C4-2B (cell line): Measurements from ENCODE around the gene PPME1.

Source experiments
- ZFX ChIP-seq: fragments of 450-650 bp; IDR thresholded peaks from 2 replicates; pipeline ENCODE4 v1.6.1; 2017
- TF ChIP-seq, protein P1 (sequence below): fragments of 450-650 bp; conservative IDR thresholded peaks from 2 replicates; pipeline ENCODE4 v1.5.1; 2017; ENCODE audit warnings: mild to moderate bottlenecking

DNA sequence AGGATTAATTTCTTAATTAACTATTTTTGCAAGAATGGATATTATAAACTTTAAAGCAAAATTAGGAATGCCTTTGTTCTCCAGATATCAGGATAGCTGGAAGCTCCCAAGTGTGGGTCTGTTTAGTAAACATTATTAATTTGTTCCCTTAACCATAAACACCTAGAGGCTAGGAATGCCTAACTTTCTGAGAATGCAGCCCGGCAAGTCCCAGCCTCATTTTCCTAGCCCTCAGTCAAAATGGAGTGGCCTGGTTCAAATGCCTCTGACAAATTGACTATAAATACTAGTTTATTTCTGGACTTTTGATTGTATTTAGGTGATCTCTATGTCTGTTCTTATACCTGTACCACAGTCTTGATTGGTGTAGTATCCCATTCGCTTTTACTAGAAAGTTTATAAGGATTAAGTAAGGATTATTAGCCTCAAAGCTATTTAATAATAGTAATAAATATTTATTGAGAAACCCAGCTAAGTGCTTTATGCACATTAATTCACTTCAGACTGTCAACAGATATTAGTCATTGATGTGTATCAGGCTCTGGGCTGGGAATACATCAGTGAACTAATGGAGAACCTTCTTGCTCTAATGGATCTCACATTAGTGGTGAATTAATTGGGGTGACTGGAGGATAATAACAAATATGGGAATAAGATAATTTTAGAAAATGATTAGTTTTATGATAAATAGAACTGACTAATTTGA, 25.8 kb downstream of the PPME1 start:
- TF ChIP-seq, protein P1, sequence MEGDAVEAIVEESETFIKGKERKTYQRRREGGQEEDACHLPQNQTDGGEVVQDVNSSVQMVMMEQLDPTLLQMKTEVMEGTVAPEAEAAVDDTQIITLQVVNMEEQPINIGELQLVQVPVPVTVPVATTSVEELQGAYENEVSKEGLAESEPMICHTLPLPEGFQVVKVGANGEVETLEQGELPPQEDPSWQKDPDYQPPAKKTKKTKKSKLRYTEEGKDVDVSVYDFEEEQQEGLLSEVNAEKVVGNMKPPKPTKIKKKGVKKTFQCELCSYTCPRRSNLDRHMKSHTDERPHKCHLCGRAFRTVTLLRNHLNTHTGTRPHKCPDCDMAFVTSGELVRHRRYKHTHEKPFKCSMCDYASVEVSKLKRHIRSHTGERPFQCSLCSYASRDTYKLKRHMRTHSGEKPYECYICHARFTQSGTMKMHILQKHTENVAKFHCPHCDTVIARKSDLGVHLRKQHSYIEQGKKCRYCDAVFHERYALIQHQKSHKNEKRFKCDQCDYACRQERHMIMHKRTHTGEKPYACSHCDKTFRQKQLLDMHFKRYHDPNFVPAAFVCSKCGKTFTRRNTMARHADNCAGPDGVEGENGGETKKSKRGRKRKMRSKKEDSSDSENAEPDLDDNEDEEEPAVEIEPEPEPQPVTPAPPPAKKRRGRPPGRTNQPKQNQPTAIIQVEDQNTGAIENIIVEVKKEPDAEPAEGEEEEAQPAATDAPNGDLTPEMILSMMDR: no peak
- no peak for TF ChIP-seq ZFX
